ENCODE measurements around the gene MEIS2.

Gene MEIS2

DNA sequence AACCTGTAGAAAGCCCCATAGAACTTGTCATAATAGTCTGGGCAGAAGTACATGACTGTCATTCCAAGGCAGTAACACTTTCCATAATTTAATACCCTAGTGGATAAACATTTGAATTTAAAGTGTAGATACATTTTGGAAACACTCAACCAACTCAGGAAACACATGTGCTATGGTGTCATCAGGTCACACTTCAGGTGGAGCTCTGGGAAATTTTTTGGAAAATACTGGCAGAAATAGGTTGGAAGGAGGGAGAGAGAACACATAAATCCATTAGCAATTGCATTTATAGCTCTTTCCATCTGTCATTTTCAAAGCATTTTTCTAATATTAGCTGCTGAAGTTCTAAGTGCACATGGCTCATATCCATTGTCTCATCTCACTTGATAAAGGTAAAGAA is 135.7 kb downstream of the MEIS2 start:
- no peak for DNase-seq (ENCODE audit: low spot score)

DNA sequence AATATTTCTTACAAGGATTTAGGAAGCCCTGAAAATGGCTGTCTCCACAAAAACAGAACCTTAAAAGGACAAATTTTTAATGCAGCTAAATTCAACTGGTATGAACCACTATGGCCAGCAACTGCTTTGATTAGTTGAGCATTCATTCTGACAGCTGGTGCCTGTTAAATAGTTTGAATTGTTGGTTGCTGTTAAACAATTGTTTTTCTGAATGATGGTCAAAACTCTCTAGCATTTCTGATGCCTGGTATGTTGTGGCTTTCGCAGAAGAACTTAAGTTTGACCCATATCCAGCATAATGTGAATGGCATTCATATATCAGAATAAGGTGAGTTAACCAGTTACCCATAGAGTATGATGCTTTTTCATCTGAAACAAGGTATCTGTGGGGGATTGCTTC is 138.4 kb downstream of the MEIS2 start:
- no peak for DNase-seq (ENCODE audit: low spot score)

DNA sequence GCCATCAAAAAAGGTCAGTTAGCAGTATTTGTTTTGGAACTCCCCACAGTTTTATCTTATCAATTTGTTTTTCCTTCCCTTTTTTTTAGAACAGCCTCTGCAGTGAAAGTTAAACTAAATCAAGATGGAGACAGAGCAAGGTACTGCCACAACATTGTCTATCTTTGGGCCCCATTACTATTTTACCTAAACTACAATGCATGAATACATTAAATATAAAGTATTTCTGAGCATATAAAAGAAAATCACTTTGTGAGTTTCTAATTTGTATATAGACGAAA is 139.5 kb downstream of the MEIS2 start:
- no peak for DNase-seq (ENCODE audit: low spot score)

DNA sequence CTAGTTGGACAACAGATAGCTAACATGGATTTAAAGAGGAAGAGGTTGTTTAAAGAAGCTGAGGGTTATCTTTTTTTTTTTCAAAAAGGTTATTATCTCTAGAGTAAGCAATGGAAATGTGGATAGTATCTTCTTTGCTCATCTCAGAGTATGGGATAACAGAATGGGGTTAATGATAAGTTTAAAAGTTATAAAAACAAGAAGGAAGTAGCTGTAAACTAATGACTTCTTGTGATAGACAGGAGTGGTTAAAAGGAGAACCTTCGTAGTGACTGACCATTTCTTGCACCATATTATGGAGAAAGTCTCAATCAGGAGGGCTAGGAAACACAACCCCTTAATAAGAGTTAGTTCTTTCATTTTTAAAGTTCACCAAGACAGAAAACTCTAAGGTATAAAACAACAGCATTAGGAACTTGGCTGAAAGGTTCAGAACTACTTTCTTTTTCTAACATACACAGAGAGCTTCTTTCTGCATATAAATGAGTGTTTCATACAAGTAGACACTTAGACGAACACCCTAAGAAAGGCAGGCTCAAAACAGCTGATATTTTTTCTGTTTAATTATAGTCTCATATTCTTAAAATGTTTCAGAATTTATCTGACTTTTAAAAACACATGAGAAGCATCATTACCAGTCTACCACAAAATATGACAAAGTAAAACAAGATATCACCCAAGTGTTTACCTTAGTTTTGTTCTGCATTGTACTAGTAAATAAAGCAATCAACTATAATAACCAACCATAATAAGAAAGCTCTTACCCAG is 140.0 kb downstream of the MEIS2 start:
- DNase-seq (ENCODE audit: low spot score), result no peak

DNA sequence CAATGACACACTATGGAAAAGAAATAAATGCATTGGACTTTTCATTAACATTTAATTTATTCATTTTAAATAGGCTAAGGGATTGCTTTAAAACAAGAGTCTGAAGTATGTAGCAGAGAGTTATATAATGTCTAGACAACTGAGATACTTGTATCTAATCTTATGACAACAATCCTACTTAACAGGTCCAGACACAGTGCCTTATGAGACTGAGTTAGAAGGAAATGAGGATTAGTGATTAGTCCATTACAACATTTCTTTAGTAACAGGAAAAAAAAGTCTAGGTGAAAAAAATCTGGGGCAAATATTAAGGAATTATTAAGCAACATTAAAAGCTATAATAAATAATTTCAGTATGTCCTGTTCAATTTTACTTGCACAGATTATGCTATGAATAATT is 140.6 kb downstream of the MEIS2 start:
- no peak for DNase-seq (ENCODE audit: low spot score)

DNA sequence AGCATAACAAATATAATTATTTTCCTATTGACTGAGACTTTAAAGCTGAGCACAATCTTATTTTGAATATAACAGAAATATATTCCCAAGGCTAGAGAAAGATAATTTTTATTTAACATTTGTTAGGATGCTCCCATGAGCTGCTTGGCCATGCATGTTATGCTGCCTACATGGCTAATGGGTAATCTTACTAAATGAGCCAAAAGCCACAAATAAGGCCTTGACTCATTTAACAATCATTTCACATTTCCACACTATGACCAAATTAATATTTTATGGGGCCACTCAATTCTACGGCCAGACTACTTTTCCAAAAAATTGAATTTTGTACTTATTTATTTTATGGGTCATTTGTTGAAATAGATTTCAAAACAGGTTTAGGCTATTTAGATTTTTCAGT is 141.7 kb downstream of the MEIS2 start:
- DNase-seq (ENCODE audit: low spot score), result no peak

DNA sequence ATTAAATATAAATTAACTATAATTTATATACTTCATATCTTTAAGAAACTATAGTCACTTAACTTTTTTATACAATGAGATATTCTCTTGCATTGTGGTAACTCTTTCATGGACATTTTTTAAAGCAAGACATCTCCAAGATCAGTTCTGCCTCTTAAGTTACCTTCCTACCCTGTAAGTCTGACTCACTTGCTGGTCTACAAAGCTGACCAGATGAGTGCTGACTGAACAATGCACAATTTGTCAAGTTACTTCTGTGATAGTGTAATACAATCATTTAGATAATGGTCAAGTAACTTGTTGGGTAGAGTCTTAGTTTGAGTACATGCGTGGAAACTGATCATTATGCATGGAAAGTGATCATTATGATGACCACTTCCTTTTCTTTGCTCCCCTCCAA is 145.9 kb downstream of the MEIS2 start:
- DNase-seq (ENCODE audit: low spot score), result no peak

DNA sequence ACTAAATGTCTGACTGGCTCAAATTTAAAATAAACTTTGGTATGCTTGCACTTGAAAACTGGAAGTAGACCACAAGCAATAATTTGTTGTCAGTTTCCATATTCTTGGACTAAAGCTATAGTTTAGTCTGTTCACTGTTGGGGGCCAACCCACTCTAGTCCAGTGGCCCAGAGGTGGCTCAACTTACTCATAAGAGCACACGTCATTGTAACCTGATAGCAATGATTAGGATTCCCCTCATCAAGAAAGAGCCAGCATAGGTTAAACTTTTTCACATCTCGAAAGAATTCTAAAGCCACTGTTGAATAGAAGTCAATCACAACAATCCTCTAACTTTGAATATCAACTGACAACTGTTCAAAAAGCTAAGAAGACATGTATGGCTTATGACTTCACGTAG is 147.0 kb downstream of the MEIS2 start:
- no peak for DNase-seq (ENCODE audit: low spot score)

DNA sequence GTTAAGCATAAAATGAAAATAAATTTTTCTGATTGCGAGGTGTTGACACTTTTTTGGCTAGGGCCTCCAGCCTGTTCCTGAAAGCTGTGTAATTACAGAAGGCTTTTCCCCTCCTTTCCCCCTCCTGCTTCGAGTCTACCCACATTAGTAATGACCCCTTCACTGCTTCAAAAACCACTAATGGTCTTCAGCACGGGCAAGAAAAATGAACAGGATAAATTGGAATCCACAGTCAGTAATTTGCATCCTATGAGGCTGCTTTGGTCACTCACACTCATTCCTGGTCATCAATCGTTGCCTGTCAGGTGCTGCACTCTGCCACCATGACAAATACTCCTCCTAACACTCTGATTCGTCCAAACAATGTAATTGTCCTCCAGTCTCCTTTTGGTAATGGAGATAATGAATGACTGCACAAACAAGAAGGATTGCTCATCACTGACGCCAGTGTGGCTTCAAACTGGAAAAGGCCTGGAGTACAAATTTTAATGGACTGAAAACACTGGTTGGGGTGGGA is 148.6 kb downstream of the MEIS2 start:
- no peak for DNase-seq (ENCODE audit: low spot score)

DNA sequence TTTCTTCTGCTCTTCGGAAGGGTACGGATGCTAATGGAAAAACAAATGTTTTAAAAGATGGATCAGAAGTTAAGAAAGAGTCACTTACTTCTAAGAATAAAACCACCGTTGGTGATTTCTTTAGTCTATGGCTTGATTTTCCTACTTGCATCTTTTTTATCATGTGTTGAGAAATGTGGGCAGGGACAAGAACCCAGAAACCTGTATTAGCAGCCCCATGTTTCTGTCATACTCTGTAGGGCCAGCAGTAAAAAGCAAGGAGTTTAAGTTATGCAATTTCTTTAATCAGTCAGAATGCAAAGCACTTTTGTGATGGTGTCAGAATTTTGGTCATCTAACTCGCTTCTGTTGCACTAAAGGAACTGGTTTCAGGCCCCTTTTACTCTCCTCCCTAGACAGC is 150.0 kb downstream of the MEIS2 start:
- no peak for DNase-seq (ENCODE audit: low spot score)

DNA sequence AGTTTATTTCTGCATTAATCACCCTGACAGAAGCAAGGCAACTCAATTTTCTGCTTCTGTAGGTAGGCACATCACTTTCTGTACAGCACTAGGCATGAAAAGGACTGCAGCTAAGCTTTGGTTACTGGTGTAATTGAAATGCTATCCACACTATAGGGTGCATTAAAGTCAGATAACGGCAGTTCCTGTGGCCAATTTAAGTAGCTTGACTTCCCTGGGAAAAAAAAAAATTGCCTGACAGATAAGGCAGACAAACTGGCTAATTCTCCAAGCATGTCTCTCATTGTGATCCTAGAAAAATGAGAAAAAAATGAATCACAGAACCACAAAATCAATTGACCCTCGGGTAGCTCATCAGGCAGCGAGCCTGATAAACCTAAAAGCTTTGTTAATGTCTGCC is 151.4 kb downstream of the MEIS2 start:
- DNase-seq (ENCODE audit: low spot score), result no peak

DNA sequence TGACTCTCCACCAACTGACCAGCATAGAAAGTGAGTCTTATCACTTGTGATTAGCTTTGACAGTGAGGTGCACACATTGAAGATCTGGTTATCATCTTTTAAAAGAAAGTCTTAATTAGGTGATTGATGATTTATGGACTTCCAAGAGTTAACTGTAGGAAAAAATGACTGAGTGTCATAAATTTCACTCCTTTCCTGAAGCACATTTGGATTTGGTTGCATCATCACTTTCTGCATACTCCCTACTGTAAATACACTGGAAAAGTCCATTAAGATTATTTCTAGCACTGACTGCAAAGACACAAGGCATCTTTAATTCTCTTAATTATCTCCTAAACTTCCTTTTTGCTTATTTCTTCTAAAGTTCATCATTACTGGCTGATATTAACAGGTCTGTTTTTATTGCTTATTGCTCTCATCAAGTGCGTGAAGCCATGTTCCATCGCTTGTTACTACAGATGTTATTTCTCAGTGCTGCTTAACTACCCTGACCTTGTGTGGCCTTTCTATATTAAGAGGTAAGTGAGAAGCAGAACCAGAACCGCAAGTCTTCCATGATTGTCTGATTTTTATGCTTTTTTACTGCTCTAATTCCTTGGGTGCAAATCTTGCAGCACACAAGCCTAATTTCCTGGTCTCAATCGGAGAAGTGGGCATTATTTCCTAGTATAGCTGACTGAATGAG is 153.2 kb downstream of the MEIS2 start:
- DNase-seq (ENCODE audit: low spot score), result no peak

DNA sequence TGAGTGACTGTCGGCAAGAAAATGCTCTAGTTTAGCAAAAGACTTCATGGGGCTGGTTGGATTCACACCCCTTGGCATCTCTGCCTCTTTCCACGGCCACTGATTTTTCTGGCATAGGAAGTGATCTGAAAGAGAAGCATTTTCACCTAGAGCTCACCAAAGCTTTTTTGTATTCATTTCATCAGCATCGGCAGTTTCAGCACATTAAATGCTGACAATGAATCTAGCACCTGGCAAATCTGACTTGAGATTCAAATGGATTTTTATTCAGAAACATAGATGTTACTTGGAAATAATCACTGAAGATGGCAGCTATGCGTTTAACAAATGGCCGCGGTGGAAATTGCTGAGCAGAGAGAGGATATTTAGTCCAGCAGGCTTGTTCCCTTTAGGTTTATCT is 155.9 kb downstream of the MEIS2 start:
- no peak for DNase-seq (ENCODE audit: low spot score)

DNA sequence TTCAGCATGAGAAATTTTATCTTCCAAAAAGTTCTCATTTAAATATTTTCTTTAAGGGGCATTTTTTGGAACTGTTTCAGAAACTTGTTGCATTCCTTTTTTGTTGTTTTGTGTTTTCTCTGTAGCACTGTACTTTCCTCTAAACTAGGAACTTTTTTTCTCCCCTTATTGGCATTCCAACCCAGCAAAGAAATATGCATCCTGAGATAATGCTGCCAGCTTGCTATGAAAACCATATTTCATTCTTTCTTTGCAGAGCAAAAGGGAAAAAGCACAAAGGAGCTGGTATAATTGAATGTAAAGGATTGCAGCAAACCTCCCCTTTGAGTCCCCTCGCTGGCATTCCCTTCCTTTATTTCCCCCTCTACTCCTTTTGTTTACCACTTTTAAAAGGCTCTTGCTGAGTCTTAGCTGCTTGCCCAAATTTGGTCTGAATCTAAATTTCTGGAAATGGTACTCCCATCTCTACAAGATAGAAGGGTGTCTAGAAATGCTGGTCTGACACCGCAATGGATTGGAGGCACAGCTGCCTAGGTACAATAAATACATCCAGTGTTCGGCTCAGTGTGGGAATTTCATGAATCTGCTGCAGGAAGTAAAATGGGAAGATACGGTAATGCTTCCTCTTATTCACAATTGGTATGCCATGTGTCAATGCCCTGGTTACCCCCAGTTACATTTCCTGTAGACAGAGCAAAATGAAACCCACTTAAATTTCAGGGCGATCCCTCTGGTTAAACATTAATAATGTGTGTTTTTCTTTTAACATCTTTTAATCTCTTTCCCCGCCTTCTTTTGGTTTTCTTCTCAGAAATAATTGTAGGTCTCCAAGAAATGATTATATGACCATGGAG is 156.6 kb downstream of the MEIS2 start:
- no peak for DNase-seq (ENCODE audit: low spot score)

DNA sequence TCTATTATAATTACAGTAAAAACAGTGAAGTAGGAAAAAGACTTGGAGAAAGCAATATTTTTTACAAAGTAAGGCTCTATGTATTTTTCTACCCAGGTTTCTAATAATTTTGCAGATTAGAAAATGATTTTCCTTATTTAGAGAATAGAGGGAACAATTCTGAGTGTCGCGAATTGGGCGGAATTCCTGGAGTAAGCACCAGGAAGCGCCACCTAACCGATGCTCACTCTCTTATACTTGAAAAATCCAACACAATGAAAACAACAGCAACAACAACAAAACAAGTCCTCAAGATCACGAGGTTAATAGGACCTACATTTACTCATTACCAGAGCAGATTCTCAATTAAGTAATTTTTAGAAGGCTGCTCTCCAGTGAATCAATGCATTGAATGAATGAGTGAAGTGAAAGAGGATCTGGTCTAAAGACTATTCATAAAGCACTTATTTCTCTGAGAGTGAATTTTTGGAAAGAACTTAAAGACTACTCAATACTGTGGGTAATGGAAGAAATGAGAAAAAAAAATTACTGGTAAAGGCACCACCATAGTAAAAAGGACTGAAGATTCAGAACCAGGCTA is 158.0 kb downstream of the MEIS2 start:
- no peak for DNase-seq (ENCODE audit: low spot score)

DNA sequence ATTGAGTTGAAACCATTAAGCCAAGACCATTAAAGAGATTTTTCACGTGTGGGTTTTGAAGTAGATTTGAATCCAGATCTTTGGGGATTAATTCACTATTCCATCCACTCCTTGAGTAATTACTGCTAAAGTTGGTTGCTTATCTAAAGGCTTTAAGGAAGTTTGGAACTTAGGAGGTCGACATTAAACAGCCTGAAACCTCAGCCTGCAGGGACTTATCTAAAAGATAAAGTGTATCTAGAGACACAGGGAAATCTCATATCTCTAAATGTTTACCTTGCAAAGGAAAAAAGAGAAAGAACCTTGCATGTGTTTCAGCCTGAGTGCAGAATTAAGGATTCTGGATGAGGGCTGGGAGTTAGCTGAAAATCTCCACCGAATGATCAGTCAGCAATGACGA is 158.6 kb downstream of the MEIS2 start:
- DNase-seq (ENCODE audit: low spot score), result no peak

DNA sequence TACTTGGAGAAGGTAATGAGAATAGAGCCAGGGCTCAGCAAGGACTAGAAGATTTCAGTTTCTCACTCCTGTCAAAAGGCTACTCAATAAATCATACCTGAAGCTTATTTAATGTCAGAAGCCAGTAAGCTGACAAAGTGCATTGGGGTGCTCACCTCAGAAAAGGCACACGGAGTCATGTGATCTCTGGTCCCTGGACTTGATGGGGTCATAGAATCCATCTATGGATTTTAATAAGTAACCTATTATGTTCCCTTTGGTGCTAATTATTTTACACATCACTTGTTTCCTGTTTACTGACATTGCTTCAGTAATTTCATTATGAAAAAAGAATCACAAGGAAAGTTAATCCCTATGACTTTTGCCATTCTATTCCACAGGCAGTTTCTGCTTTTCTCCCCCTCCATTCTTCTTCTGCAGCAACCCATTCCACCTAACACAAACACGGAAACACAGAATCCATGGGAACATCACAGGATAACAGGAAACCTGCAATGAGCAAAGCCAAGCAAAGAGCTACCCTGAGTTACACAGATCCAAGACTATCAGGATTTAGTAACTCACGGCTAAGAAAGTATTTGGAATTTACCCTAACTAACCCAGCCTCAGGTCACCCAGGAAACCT is 159.6 kb downstream of the MEIS2 start:
- DNase-seq (ENCODE audit: low spot score), result no peak

DNA sequence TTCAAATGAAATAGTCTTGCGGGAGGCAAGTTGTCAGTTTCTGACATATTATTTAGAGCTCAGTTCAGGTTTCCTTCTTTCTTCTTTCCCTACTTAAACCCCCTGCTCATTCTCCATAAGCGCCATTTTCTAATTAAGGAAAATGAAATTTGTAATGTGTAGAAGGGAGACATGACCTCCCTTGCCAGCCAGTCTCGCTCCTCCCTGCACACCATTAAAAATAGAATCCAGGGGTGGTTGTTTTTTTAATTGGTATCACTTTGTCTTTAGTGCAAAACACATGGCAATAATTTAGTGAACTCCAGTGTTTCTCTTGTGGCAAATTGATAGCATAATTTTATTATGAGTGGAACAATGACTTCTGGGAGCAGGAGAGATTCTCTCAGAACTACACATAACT is 160.1 kb downstream of the MEIS2 start:
- DNase-seq (ENCODE audit: low spot score), result no peak

DNA sequence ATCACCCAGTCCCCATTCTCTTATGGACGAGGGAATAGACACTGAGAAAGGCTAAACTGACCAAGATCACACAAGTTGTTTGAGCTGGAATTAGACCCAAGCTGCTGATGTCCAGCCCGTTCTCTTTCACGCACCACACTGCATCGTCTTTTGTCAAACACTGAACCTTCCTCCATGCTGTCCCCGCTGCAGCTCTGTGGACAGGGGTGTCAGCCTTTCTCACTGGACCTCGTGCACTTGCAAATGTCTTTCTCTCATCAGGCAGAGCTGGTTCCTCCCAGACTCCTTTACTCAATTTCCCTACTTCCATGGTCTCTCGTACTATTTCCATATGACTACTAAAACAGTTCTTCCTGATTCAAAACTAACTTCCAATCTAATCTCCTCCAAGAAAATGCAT is 161.6 kb downstream of the MEIS2 start:
- no peak for DNase-seq (ENCODE audit: low spot score)

DNA sequence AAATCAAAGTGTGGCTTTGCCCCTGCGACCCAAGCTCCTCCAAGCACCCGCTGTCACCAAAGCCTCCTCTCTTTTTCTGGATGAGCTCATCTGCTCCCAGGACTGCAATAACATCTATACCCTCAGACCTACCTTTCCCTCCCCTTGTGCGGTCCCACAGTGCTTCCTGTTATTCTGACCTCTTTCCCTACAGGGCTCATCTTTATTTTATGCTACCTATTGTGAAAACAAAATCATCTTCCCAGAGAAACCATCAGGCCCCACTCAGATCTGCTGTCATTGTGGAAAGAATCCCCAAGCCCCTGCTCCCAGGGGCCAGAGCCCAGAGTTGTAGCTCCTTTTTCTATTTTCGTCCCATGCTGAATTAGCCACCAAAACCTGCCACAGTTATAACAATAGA is 162.2 kb downstream of the MEIS2 start:
- DNase-seq (ENCODE audit: low spot score), result no peak

DNA sequence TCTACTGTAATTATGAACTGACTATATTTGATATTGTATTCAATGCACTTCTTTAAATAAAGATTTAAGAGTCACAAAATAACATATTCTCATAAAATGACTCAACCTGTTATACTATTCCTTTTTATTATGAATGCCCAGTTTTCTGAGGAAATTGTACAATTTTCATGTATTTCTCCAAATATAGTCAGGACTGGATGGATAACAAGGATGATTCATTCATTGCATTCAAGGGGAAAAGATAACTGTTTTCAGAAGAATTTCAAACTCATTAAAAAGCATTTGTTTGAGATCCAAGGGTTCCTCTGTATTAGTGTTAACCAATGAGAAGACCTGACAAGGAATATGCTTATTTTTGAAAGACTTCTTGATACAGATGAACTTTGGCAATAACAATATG is 163.7 kb downstream of the MEIS2 start:
- no peak for DNase-seq (ENCODE audit: low spot score)

Data from germinal center (tissue), 1 donor.